ENCODE results near the gene PSMB11. TPM values are rescaled to one million over a fixed set of nuclear protein-coding genes. Genes with fewer than 3 reads are reported as not detected.
A peak's percentile ranks its signal among the peaks of the same experiment; 100 is the strongest.

The PSMB11 gene
- total RNA-seq, 2 donors from 2014 or later = not detected

DNA sequence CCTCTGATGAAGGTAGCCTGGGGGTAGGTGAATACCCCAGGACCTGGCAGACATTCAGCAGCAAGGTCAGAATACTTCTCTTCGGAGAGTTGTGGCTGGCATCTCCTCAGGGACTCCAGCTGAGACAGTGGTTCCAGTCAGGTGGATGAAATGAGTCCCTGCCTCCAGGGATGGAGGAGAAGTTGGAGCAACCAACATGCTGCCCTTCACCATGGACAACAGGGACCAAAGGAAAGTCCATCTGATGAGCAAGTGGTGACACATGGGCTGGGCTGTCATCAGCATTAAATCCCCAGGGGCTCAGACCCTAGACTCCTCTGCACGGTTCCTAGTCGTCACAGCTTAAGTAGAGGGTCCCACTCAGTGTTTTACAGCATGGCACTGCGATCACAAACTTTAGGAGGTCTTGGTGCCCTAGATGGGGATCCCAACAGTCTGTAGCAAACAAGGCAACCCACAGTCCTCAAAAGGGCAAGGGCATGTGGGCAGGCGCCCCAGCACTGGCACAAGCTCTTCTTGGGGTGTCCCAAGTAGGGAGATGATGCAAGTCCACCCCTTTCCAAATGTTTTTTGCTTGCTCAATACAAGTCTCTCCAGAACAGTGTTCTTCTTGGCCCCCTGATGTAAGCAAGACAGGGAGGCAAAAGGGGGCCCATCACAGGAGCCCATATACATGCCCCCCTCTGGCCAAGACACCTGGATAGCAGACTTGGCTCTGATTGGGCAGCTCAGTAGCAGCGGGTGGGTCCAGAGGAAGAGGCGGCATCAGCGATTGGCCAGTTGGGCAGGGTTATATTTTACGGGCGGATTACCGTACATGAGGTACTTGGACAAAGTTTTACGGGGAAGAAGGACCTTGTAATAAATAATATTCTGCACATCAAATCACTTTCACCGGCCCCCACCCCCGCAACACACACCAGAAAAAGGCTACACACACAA, 26.1 kb downstream of the PSMB11 start:
- no peak for DNase-seq (ENCODE audit: low spot score)
- H3K27ac Mint-ChIP-seq = peak overlapping the region; percentile 57 to 72
- H3K4me3 Mint-ChIP-seq = peak overlapping the region; percentile 66
- peaks cover 20% of the 10 kb centered on the region for H3K36me3 Mint-ChIP-seq
- H3K9me3 Mint-ChIP-seq = no peaks in the 10 kb centered on the region
- no peak for ATAC-seq
- H3K4me1 Mint-ChIP-seq (ENCODE audit: low read depth in 2 of 2) = peaks cover 33 to 37% of the 10 kb centered on the region in 2 donors
- H3K27me3 Mint-ChIP-seq = no peaks in the 10 kb centered on the region

DNA sequence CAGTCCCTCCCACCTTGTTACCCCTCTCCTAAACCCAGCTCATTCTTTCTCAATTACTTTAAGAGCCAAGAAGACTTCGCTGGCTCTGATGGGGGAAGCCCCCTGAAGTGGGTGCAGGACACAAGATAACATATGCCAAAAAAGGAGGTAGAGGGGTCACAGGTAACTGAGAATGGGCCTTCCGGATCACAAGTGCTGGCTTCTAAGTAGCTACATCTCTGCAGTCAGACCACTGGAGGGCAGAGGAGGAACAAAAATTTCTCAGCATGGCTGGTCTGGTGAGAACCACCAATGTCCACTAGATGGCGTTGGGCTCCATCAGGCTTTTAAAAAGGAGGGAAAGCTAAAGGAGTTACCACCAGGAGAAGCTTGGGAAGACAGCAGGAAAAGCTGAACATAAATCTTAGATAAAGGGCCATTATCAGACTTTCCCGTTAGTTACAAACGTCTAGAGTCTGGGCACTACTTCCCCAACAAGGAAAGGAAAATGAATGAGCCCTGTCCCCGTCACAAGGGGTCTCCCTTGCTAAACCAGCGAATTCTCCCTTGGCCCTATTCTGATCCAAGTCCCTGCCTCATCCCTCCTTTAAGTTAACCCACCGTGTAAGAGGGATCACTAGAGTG, 26.9 kb downstream of the PSMB11 start:
- Mint-ChIP-seq H3K4me1 (ENCODE audit: low read depth in 2 of 2) (peaks cover 33 to 37% of the 10 kb centered on the region in 2 donors), H3K27me3 (no peaks in the 10 kb centered on the region), H3K9me3 (no peaks in the 10 kb centered on the region), H3K36me3 (peaks cover 14% of the 10 kb centered on the region), H3K27ac (peak overlapping the region; percentile 57 to 72), H3K4me3 (peak overlapping the region; percentile 66)
- DNase-seq (ENCODE audit: low spot score) (peak; percentile 74), ATAC-seq (peak; percentile 82 to 85)

DNA sequence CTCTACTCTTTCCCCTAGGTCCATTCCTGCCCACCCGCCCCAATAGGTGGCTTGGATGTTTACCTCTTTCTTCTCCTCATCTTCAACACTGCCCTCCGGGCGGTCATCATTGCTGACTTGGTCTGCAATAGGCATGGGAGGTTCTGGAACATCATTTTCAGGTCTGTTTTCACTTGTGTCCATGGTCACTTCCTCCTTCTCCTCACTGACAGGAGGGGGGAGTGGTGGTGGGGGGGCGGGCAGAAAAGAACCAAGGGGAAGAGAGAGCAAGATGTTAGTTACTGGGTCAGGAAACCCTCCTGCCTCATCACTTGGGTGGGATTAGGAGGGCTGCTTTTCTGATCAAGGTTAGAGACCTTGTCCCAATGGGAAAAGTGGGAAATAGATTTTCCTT, 27.4 kb downstream of the PSMB11 start:
- ATAC-seq = no peak
- Mint-ChIP-seq H3K36me3 (peaks cover 14% of the 10 kb centered on the region), H3K4me1 (ENCODE audit: low read depth in 2 of 2) (peaks cover 33 to 37% of the 10 kb centered on the region in 2 donors), H3K27me3 (no peaks in the 10 kb centered on the region), H3K9me3 (no peaks in the 10 kb centered on the region), H3K27ac (peak overlapping the region in 1 of 2 donors; percentile 57), H3K4me3 (peak overlapping the region; percentile 66)
- DNase-seq (ENCODE audit: low spot score) = no peak

DNA sequence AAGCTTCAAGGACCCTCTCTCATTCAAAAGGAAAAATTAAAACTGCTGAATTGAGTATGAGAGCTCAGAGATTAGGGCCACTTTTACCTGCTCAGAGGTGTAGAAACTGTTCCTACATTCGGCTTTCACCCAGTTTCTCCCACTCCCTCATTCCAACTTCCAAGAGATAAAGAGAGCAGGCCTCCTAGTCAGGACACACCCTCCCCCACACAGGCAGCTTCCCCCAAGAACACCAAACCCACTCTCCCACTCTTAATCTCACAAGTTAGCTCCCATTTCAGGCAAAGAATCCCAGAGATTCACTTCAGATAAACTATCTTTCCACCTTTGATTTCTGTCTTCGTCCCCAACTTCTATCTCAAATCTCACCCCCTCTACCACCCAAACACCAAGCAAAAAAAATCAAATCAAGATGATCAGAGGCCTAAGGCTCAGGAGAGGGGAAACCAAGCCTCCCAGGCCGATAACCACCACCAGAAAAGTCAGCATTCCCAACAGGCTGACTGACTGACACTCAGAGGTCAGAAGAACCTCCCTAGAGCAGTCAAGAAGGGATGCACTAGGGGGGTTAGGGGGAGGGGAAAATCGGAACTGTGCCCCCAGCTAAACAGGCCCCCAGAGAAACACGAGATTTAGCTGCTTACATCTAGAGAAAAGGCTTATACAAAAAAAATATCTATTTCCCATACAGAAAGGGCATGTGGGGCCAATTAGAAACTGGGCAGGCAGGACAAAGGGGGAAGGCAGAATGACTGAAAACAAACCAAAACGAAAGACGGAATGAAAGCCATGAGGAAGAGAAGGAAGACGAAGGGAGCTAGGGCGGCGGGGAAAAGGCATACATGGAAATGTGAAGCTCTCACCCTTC, 28.5 kb downstream of the PSMB11 start:
- peaks cover 33 to 37% of the 10 kb centered on the region in 2 donors for H3K4me1 Mint-ChIP-seq (ENCODE audit: low read depth in 2 of 2)
- peak overlapping the region; percentile 97 for H3K4me3 Mint-ChIP-seq
- peaks cover 13% of the 10 kb centered on the region for H3K36me3 Mint-ChIP-seq
- no peaks in the 10 kb centered on the region for H3K27me3 Mint-ChIP-seq
- no peaks in the 10 kb centered on the region for H3K9me3 Mint-ChIP-seq
- DNase-seq (ENCODE audit: low spot score) (no peak), ATAC-seq (no peak)
- peak overlapping the region; percentile 85 to 98 for H3K27ac Mint-ChIP-seq

DNA sequence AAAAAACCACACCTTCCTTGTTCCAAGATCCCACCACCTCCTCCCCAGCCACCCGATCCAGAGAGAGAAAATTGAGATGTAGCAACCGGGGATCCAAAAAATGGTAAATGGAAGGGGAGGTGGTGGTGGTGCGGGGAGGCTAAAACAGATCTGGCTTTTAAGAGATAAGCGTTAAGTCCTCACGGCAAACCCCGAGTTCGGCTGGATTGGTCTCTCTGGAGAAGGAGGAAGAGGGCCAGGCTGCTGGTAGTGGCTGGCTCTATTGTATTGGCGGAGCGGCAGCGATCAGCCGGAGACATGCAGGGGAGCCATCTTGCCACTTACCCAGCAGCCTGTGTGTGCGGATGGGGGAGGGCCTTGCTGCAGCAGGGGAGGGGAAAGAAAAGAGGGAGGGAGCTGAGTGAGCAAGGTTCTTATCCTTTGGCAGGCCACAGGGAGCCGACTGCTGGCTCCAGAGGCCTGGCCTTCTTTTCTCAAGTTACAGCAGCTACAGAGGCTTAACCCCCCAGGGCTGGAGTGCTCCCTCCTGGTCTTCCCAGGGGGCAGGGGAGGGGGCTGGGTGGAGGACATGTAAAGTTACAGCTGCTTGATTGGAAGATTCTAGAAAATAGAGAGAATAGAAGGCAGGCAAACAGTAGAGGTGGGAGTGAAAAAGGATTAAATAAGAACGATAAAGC, 29.4 kb downstream of the PSMB11 start:
- Mint-ChIP-seq H3K27ac (peak overlapping the region; percentile 85 to 98), H3K9me3 (no peaks in the 10 kb centered on the region), H3K27me3 (no peaks in the 10 kb centered on the region), H3K4me3 (peak overlapping the region; percentile 97), H3K4me1 (ENCODE audit: low read depth in 2 of 2) (peaks cover 29 to 30% of the 10 kb centered on the region in 2 donors), H3K36me3 (peaks cover 6% of the 10 kb centered on the region)
- peak; percentile 93 to 94 for ATAC-seq
- DNase-seq (ENCODE audit: low spot score) = peak; percentile 85

DNA sequence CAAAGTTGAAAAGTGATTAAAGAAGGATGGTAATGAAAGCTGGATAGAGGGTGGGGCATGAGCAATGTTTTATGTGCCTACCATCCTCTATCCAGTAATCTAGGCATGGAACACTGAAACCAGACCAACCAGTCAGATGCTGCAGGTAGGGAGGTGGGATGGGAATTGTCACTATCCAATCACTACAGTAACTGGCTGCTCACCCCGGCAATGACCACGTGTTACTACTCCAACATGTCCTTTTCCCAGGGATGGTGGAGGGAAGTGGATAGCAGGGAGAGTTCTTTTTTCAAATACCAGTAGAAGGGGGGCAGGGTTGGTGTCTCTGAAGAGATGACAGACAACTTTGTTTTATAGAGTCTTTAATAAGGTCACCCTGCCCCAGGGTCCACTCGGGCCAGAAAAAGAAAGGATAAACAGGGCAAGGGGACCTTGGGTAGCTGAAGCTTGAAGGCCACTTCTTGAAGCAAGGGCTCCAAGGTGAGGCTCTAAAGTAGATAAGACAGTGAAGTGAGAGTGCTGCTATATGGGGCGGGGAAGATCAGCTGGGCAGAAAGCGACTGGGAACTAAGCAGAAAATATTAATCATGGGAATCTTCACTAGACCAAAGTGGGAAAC, 30.0 kb downstream of the PSMB11 start:
- peaks cover 6% of the 10 kb centered on the region for H3K36me3 Mint-ChIP-seq
- peak overlapping the region; percentile 97 for H3K4me3 Mint-ChIP-seq
- H3K9me3 Mint-ChIP-seq = no peaks in the 10 kb centered on the region

DNA sequence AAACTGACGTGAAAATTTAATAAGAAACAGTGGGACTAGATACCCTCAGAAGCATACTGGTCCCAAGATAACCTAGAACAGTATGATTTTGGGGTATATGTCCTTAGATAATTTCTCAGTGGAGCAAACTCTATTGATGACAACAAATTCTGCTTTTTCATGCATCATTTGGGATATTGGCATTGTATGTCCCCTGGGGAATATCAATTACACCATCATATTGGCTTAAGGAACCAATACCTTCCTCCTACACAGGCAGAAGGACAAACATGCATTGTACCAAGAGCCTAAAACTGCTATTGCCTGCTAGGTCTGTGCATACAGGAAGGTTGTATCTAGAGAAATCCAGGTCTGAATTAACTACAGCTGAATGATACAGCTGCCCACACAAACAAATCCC, 32.9 kb downstream of the PSMB11 start:
- ATAC-seq (no peak), DNase-seq (ENCODE audit: low spot score) (no peak)
- Mint-ChIP-seq H3K4me3 (no peak overlapping the region), H3K27me3 (no peaks in the 10 kb centered on the region), H3K27ac (no peak overlapping the region), H3K36me3 (peaks cover 6% of the 10 kb centered on the region), H3K4me1 (ENCODE audit: low read depth in 2 of 2) (peaks cover 22 to 23% of the 10 kb centered on the region in 2 donors), H3K9me3 (no peaks in the 10 kb centered on the region)

More for the DNA sequence above, 30.0 kb downstream of the PSMB11 start:
- ATAC-seq = no peak
- no peak for DNase-seq (ENCODE audit: low spot score)
- Mint-ChIP-seq H3K4me1 (ENCODE audit: low read depth in 2 of 2) (peaks cover 29 to 30% of the 10 kb centered on the region in 2 donors), H3K27ac (peak overlapping the region; percentile 85 to 98), H3K27me3 (no peaks in the 10 kb centered on the region)

DNA sequence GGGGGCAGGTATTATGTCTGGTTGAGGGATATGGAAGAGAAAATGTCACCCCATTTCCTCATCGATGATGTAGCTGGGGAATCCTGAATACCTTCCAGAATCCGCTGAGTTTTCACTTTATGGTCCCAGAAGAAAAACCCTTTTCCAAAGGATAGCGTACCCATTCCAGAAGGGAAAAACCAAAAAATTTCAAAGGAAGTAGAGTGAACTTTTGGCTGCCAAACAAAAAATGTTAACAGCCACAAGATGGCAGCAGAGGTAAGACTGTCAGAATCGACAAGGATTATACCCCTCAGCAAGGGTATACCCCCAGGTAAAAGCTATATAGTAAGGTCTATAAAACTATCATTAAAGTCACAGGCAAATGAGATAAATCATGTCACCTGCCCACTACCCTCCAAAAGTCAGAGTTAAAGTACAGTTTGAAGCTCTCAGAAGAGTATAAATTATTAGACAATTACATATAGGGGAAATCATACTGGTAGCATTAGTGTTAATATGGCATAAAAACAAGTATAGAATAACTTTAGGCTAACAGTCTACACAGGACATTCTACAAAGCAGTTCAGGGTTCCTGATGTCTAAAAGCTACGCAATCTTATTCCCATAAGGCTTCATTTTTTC, 34.9 kb downstream of the PSMB11 start:
- DNase-seq (ENCODE audit: low spot score) (no peak), ATAC-seq (no peak)
- Mint-ChIP-seq H3K4me1 (ENCODE audit: low read depth in 2 of 2) (peaks cover 6 to 7% of the 10 kb centered on the region in 2 donors), H3K36me3 (peaks cover 18% of the 10 kb centered on the region), H3K27me3 (no peaks in the 10 kb centered on the region), H3K9me3 (no peaks in the 10 kb centered on the region), H3K4me3 (no peak overlapping the region), H3K27ac (no peak overlapping the region)

DNA sequence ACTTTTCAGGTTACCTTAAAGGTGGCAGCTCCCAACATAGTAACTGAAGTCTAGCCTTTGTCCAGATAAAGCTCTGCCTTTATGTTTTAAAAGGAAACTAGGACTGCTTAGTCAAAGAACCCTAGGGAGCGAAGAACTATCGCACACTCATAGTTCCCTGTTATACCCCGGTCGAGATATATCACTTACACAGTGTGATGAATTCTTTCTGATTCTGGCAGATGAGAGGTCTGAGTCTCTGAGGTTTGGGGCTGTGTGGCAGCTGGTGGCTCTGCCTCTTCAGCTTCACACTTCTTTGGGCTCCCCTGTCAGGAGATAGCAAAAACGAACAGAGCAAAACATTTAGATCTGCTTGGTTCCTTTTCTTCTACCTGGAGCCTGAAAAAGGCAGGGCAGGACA, 36.0 kb downstream of the PSMB11 start:
- Mint-ChIP-seq H3K27ac (no peak overlapping the region), H3K27me3 (no peaks in the 10 kb centered on the region), H3K4me3 (no peak overlapping the region)

DNA sequence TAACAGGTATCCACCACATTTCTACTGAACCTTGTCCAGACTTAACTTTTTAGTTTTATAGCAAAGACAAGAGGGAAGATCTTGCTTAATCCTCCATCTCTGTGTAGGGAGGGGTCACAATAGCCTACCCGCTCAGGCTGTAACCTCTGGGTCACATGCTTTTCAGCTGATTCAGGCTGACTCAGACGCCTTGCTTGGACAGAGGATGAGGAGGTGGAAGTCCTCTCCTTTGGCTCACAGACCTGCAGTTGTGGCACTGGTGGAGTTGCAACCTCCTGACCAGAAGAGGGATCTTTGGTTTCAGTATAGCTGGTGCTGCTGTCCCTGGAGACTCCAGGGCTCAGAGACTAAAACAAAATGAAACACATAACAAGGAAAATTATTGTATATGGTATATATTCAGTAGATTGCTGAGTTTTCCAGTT, 36.7 kb downstream of the PSMB11 start:
- Mint-ChIP-seq H3K4me3 (no peak overlapping the region), H3K36me3 (peaks cover 18% of the 10 kb centered on the region), H3K9me3 (no peaks in the 10 kb centered on the region), H3K27ac (peak overlapping the region in 1 of 2 donors; percentile 42), H3K27me3 (no peaks in the 10 kb centered on the region), H3K4me1 (ENCODE audit: low read depth in 2 of 2) (peaks cover 0 to 2% of the 10 kb centered on the region in 2 donors)
- DNase-seq (ENCODE audit: low spot score) (no peak), ATAC-seq (peak; percentile 20 to 68)

More for the DNA sequence above, 36.0 kb downstream of the PSMB11 start:
- DNase-seq (ENCODE audit: low spot score) = no peak
- Mint-ChIP-seq H3K4me1 (ENCODE audit: low read depth in 2 of 2) (peaks cover 0 to 2% of the 10 kb centered on the region in 2 donors), H3K9me3 (no peaks in the 10 kb centered on the region), H3K36me3 (peaks cover 18% of the 10 kb centered on the region)
- no peak for ATAC-seq

DNA sequence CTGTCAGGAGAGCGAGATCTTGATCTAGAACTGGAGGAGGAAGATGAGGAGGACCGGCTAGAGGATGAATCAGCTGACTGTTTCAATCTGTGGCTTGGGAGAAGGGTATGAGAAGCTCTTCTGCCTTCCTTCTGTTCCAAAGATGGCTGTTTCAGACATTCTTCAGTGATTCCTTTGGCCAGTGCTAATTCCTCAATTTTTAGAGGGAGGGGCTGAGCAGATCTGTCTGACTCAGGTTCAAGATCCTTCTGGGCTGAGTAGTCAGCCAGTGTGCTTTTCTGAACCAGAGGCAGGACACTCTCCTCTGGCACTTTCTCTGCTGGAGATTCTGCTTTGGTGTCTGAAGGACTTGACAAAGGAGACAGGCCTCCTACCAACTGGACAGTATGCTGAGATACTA, 37.7 kb downstream of the PSMB11 start:
- H3K4me1 Mint-ChIP-seq (ENCODE audit: low read depth in 2 of 2) = peaks cover 0 to 4% of the 10 kb centered on the region in 2 donors
- no peaks in the 10 kb centered on the region for H3K27me3 Mint-ChIP-seq
- DNase-seq (ENCODE audit: low spot score) (no peak), ATAC-seq (no peak)
- no peaks in the 10 kb centered on the region for H3K9me3 Mint-ChIP-seq
- peaks cover 18% of the 10 kb centered on the region for H3K36me3 Mint-ChIP-seq
- H3K4me3 Mint-ChIP-seq = no peak overlapping the region
- H3K27ac Mint-ChIP-seq = peak overlapping the region in 1 of 2 donors; percentile 16

DNA sequence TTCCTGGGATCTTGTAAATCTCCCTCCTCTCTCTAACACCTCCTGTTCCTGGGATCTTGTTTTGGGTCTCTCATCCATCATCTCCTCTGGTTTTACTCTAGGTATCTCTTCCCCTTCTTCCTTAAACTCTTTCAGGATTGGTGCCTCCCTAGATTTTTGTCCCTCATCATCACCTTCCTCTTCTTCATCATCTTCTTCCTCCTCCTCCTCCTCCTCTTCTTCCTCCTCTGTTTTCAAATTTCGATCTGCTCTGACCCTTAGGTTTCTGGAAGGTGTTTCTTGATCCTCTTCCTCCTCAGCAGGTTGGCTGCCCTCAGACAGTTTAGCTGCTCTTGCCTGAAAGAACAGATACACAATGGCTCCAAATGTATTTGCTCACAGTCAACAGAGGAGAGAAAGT, 38.5 kb downstream of the PSMB11 start:
- DNase-seq (ENCODE audit: low spot score) (no peak), ATAC-seq (no peak)
- H3K9me3 Mint-ChIP-seq = no peaks in the 10 kb centered on the region
- H3K4me1 Mint-ChIP-seq (ENCODE audit: low read depth in 2 of 2) = peaks cover 3 to 6% of the 10 kb centered on the region in 2 donors
- H3K27ac Mint-ChIP-seq = peak overlapping the region in 1 of 2 donors; percentile 6
- H3K4me3 Mint-ChIP-seq = no peak overlapping the region
- H3K36me3 Mint-ChIP-seq = peaks cover 21% of the 10 kb centered on the region
- no peaks in the 10 kb centered on the region for H3K27me3 Mint-ChIP-seq

All from natural killer cell treated with Interleukin-12 subunit alpha and Interleukin-12 subunit beta and Interleukin-15 and Interleukin-18, amount 100 ng/mL, for 72 hours (primary cell).